ENCODE measurements around the gene TRPC4.

DNA sequence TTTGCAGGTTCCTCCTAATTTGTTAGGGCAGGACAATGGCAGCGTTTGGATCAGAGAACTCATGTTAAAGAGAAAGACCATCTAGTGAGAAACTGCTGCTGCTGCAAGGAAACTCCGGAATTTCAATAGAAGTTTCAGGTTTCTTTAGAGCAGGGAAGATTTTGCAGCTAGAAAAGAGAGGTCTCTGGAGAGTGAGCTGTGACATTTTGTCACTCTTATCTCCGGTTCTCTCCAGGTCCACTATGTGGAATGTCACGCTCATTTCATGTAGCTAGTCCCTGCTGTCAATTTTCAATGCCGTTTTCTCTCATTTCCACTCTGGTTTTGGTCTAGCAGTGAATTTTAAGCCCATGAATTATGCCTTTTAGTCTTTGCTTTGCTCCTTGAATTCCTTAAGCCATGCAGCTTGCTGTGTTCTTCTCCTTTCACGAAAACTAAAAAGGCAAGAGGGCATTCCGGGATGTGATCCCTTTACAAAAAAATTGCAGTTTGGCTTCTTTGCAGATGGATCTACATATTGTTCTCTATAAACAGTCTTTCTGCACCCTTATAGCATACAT lies 224.3 kb downstream of the TRPC4 start:
- TF ChIP-seq, protein P1, sequence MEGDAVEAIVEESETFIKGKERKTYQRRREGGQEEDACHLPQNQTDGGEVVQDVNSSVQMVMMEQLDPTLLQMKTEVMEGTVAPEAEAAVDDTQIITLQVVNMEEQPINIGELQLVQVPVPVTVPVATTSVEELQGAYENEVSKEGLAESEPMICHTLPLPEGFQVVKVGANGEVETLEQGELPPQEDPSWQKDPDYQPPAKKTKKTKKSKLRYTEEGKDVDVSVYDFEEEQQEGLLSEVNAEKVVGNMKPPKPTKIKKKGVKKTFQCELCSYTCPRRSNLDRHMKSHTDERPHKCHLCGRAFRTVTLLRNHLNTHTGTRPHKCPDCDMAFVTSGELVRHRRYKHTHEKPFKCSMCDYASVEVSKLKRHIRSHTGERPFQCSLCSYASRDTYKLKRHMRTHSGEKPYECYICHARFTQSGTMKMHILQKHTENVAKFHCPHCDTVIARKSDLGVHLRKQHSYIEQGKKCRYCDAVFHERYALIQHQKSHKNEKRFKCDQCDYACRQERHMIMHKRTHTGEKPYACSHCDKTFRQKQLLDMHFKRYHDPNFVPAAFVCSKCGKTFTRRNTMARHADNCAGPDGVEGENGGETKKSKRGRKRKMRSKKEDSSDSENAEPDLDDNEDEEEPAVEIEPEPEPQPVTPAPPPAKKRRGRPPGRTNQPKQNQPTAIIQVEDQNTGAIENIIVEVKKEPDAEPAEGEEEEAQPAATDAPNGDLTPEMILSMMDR (IDR thresholded peaks at IDR 0.05), result no peak
- TF ChIP-seq POLR2AphosphoS5 (IDR thresholded peaks at IDR 0.05; ENCODE audit: low read depth, low read length), result no peak
